Skeletal muscle cell (primary cell): ENCODE results near the gene DPF1.

Experiments
- DNase-seq: peaks from one replicate; pipeline ENCODE4 v3.0.0-alpha.2; 2010; ENCODE audit warnings: low read depth
- H3K4me3 ChIP-seq: 2 replicates; pipeline ENCODE4 v1.5.1; 2011; ENCODE audit warnings: low read depth, mild to moderate bottlenecking, control low read depth, low read length, moderate library complexity

DPF1 gene

GRCh38 chr19:38180071-38180470 lies 44.0 kb downstream of the DPF1 start:
- H3K4me3 ChIP-seq, result no peak overlapping the region
- DNase-seq, result no peak

DNA sequence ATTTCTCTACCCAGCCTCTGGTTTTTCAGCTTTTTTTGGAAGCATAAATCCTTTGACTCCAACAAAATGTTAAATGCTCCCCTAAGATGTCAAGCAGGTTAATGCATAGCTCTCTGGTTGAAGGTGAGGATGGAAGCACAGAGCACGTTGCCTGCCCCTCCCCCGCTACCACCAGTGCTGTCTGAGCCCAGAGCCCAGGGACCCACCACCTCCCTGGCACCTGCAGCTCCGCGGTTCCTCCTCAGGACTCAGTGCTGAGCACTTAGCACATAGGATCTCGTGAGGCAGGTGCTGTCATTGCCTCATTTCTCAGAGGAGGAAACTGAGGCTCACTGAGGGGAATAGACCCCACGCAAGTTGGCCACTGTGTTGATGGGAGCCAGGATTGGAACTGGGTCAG lies 48.6 kb downstream of the DPF1 start:
- no peak for DNase-seq
- no peak overlapping the region for H3K4me3 ChIP-seq

- DNase-seq, result peak; percentile 36
Measured at GRCh38 chr19:38173291-38174041, 50.6 kb downstream of the DPF1 start.

GRCh38 chr19:38172001-38172400 lies 52.0 kb downstream of the DPF1 start:
- DNase-seq, result no peak
- H3K4me3 ChIP-seq, result no peak overlapping the region

More at GRCh38 chr19:38173291-38174041, 50.6 kb downstream of the DPF1 start:
- H3K4me3 ChIP-seq, result no peak overlapping the region

DNA sequence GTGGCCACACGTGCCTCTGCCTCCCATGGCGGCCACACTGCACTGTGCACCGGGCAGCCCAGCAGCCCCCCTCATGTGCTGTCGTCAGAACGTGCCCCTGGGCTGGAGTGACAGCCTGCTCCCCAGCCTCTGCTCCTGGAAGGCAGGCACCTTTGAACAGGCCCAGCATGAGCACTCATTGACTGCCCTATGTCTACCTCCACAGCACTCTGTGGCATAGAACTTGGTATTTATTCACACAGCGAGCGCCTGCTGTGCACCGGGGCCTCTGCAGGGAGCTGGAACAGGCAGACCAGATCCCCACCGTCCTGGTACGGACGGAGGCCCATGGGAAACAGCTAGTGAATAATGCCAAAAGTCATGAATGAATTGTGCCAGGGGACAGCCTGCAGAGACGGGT lies 53.7 kb downstream of the DPF1 start:
- no peak overlapping the region for H3K4me3 ChIP-seq
- DNase-seq, result no peak

DNA sequence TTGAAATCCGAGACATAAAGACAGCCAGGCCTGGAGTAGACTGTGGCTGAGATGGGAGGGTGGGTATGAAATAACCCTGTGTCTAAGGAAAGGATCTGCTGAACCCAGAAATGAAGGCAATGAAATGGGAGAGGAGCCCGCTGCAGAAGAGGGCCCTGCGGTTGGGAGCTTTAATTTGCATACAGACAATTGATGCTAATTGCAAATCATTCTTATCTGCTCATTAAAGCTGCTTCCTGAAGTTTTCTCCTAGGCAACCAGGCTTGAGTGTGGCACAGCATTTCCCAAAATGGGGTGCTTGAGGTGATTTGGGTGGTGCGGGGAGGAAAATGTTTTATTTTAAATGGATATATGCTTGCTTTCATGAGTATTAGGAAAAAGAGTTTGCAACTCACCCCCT lies 55.4 kb downstream of the DPF1 start:
- H3K4me3 ChIP-seq, result no peak overlapping the region
- DNase-seq, result no peak

DNA sequence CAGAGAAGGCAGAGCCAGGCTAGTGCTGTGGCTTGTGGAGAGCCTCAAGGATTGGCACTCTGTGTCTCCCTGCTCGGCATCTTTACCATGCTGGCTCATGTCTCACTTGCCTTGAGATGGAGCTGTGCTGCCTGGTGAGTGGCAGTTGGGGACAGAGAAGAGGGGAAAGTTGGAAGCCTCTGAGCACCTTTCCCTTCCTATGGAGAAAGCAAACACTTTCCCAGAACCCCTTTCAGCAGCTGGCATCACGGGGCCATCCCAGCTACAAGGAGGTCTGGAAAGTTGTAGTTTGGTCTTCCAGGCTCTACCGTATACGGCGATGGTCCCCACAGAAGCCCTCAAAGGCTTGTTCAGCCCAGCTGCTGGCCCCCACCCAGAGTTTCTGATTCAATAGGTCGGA lies 58.7 kb downstream of the DPF1 start:
- no peak overlapping the region for H3K4me3 ChIP-seq
- DNase-seq, result no peak

DNA sequence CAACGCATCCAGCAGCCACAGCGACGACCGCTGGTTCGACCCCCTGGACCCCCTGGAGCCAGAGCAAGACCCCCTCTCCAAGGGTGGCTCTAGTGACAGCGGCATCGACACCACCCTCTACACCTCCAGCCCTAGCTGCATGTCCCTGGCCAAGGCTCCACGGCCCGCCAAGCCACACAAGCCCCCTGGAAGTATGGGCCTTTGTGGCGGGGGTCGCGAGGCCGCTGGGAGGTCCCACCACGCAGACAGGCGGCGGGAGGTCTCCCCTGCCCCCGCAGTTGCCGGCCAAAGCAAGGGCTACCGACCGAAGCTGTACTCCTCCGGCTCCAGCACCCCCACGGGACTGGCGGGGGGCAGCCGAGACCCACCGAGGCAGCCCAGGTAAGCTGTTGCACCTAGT lies 59.5 kb downstream of the DPF1 start:
- DNase-seq, result no peak
- H3K4me3 ChIP-seq, result no peak overlapping the region

DNA sequence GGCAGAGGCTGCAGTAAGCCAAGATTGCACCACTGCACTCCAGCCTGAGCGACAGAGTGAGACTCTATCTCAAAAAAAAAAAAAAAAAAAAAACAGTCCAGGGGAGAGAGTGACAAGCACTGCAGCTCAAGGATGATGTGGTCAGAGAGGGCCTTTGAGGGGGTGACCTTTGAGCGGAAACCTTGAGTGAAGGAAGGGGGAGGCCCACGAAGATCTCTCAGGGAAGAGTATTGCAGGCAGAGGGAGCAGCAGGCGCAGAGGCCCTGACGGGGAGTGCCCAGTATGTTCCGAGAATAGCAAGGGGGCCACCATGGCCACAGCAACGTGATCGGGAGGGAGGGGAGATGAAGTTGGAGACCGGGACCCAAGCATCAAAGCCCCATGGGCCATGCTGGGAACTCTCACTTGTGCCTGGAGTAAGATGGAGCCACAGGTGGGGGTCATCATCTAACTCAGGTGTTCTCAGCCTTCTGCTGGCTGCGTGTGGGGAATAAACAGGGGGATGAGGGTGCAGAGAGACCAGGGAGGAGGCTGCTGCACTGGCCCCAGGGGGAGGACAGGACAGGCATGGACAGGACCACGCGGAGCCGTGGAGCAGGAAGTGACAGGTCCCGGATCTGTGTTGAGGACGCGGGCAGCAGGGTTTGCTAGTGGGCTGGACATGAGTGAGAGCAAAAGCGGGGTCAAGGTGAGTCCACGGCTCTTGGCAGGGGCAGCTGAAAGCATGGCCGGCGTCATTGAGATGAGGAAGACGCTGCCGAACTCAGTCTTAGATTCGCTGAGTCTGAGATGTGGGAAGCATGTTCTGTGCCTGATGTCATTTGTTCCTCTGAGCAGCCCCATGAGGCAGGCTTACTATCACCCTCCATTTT lies 60.4 kb downstream of the DPF1 start:
- DNase-seq, result no peak
- H3K4me3 ChIP-seq, result no peak overlapping the region

GRCh38 chr19:38162632-38163031 lies 61.4 kb downstream of the DPF1 start:
- no peak overlapping the region for H3K4me3 ChIP-seq
- no peak for DNase-seq

DNA sequence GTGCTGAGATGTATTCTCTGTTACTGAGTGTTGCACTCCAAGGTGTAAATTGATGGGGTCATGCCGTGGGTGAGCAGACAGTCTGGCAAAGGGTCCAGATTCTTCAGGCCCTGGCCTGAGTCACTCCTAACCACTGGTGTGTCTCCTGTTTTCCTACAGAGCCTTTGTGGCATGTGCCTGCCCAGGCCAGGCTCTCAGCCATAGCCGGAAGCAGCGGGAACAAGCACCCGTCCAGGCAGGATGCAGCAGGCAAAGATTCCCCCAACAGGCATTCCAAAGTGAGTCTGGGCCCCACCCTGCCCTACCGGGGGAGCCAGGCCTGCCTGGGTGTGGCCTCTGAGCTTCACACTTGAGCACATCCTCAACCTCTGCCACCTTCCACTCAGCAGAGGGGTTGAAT lies 61.9 kb downstream of the DPF1 start:
- no peak overlapping the region for H3K4me3 ChIP-seq

More for the DNA sequence above, 61.9 kb downstream of the DPF1 start:
- no peak for DNase-seq
